ENCODE data around the gene TAMM41.
"Not testable (repeated sequence)": the region's sequence is repeated elsewhere in the genome, so short reads cannot be mapped to it uniquely, and the experiment has no call there.

The TAMM41 gene

GRCh38 chr3:11759996-11760395 lies 86.7 kb downstream of the TAMM41 start:
- DNase-seq (ENCODE audit: low spot score) = no peak
- TF ChIP-seq CTCF (IDR thresholded peaks at IDR 0.05) = no peak

GRCh38 chr3:11757929-11758328 lies 88.8 kb downstream of the TAMM41 start:
- Histone ChIP-seq H3K4me3 (no peak overlapping the region), H3K27ac (no peak overlapping the region)
- no peak for TF ChIP-seq CTCF (IDR thresholded peaks at IDR 0.05)
- DNase-seq (ENCODE audit: low spot score) = no peak

More at GRCh38 chr3:11759996-11760395, 86.7 kb downstream of the TAMM41 start:
- Histone ChIP-seq H3K27ac (no peak overlapping the region), H3K4me3 (no peak overlapping the region)

DNA sequence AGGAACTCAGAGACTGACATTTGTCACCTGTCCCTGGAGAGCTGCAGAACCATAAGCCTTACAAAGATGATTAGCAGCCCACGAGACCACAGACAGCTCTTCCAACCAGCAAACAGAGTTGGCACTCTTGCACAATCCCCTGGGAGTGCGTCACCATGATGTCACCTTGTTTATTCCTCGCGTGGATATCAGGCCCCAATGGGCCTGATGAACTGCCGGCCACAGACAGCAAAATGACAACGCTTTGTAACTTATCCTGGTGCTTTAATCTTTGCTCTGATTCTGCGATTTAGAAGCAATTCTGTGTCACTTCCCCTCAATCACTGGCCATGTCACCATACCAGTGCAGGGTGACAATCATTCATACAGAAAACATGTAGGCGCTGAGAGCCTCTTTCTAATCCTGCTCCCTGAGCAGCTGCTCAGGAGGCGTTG lies 89.2 kb downstream of the TAMM41 start:
- H3K27ac ChIP-seq = no peak overlapping the region
- no peak for DNase-seq (ENCODE audit: low spot score)
- no peak for TF ChIP-seq CTCF (IDR thresholded peaks at IDR 0.05)

DNA sequence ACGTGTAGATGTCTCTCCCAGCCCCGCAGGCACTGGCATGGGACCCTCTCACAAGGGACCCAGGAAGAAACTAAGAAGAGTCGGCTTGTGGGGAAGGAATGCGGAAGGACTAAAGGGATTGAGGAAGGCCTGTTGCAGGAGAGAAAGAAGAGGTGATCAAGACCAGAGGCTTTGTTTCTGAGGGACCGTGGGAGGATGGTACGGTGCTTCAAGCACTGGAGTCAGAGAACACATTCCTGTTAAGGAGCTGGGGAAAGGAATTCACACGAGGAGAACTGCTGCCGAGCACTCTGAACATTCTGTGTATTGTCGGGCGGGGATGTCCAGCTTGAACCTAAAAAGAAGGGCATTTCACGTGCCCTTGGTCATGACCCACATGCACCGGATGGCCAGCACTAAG lies 91.4 kb downstream of the TAMM41 start:
- no peak for DNase-seq (ENCODE audit: low spot score)
- TF ChIP-seq CTCF (IDR thresholded peaks at IDR 0.05) = no peak
- Histone ChIP-seq H3K27ac (no peak overlapping the region), H3K4me3 (no peak overlapping the region)

More for the DNA sequence above, 89.2 kb downstream of the TAMM41 start:
- H3K4me3 ChIP-seq = no peak overlapping the region

GRCh38 chr3:11752254-11752653 lies 94.4 kb downstream of the TAMM41 start:
- H3K4me3 ChIP-seq; DNase-seq (ENCODE audit: low spot score); H3K27ac ChIP-seq: not testable (repeated sequence)

DNA sequence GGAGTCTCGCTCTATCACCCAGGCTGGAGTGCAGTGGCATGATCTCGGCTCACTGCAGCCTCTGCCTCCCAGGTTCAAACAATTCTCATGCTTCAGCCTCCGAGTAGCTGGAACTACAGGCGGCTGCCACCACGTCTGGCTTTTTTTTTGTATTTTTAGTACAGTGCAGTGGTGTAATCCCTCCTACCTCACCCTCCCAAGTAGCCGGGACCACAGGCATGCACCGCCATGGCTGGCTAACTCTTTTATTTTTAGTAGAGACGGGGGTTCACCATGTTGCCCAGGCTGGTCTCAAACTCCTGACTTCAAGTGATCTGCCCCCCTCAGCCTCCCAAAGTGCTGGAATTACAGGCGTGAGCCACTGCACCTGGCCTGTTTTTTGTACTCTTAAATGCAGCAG lies 98.4 kb downstream of the TAMM41 start:
- H3K27ac ChIP-seq; DNase-seq (ENCODE audit: low spot score); H3K4me3 ChIP-seq: not testable (repeated sequence)
